GM21528 (cell line): ENCODE results near the gene AQP11.

ENCODE experiments used
- ATAC-seq: cut with Tn5 transposase; IDR thresholded peaks from one replicate; pipeline ENCODE4 v1.9.1; 2021; ENCODE audit warnings: mild to moderate bottlenecking, moderate library complexity; ENCODE audit not compliant: unreplicated experiment, low FRiP score

The AQP11 gene

DNA sequence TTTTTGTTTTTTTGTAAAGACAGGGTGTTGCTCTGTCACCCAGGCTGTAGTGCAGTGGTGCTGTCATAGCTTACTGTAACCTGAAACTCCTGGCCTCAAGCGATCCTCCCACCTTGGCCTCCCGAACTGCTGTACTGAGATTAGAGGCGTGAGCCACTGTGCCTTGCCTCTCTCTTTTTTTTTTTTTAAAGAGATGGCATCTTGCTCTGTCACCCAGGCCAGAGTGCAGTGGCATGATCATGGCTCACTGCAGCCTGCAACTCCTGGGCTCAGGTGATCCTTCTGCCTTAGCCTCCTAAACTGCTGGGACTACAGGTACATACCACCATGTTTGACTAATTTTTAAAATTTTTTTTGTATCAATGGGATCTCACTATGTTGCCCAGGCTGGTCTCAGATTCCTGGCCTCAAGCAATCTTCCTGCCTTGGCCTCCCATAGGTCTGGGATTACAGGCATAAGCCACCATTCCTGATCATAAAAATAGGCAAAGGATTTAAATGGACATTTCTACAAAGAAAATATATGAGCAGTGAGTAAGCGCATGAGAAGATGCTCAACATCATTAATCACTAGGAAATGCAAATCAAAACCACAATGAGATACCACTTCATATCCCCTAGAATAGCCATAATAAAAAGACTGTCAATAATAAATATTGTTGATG lies 65.1 kb downstream of the AQP11 start:
- no peak for ATAC-seq

DNA sequence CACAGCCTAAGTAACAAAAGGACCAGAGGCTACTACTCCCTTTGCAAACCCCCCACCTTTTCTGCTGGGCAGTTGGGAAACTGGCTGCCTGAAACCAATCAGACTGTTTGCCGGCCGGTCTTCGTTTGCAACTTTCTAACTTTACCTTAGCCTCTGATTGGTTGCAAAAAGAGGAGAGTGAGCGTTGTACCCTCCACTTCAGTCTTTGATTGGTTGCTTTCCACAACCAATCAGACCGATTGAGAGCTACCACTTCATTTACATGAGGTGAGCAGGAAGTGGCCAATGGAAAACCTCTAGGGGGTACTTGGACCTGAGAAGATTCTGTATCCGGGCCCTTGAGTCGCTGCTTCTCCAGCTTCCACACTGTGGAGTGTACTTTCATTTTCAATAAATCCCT lies 66.6 kb downstream of the AQP11 start:
- ATAC-seq = no peak

DNA sequence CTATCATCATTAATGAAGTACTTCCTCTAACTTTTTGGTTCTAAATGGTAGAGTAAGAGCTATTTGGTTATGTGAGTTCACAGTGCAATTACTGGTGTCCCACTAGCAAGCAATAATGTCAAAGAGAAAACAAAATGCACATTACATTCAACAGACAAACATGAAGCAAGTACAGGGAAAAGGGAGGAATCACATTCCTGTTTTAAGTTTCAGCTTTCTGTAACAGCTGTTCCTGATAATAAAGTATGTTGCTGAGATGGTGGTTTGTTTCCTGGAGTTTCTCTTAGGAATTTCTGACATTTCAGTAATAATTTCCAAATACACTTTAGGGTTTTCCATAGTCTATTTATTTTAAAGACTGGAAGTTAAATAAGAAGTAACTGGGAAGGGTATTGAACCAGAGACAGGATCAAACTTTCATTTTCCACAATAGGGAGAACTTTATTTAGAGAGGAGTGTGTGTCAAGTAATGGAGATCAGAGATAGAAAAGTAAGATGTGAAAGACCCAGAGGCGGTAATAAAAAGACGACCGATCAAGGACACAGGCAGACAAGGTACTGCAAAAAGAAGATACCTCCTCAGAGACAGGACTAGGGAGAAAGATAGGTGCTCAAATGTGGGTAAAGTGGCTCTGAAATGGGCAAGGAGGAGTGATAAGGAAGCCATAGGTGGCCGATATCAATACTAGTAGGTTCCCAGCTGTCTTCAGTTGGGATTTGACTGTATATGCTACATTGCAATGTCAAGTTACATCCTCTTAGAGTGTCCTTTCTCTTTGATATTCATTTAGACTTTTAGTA lies 68.7 kb downstream of the AQP11 start:
- ATAC-seq = no peak
